Endothelial cell of umbilical vein (primary cell): ENCODE data around the gene FAM168A.

Source experiments
- EZH2 ChIP-seq: IDR thresholded peaks from 2 replicates; pipeline ENCODE4 v1.6.1; 2012; ENCODE audit warnings: borderline replicate concordance, low read depth, mild to moderate bottlenecking, moderate library complexity, low read length, inconsistent platforms; ENCODE audit not compliant: severe bottlenecking
- POLR2A ChIP-seq: IDR thresholded peaks from 2 replicates; pipeline ENCODE4 v1.6.1; 2012; ENCODE audit warnings: low read depth, mild to moderate bottlenecking, control low read depth, low read length
- POLR2AphosphoS5 ChIP-seq: IDR thresholded peaks from 2 replicates; pipeline ENCODE4 v1.6.1; 2012; ENCODE audit warnings: low read depth, mild to moderate bottlenecking, control low read depth, low read length, moderate library complexity; ENCODE audit not compliant: insufficient read depth
- TF ChIP-seq, protein P1 (sequence below), 2 donors: IDR thresholded peaks; 1 replicate in 1 of 2; 2 replicates in 1 of 2; pipeline ENCODE4 v1.5.1; 2011; ENCODE audit warnings: low read length in 2 of 2, mild to moderate bottlenecking in 2 of 2, moderate library complexity in 2 of 2, control low read depth in 1 of 2, inconsistent platforms in 1 of 2, low read depth in 1 of 2; ENCODE audit not compliant: insufficient read depth in 1 of 2; ENCODE audit errors: extremely low read depth in 1 of 2
- TF ChIP-seq, protein P2 (sequence below): IDR thresholded peaks from 2 replicates; pipeline ENCODE4 v1.6.1; 2011; ENCODE audit not compliant: insufficient read depth, insufficient read length

DNA sequence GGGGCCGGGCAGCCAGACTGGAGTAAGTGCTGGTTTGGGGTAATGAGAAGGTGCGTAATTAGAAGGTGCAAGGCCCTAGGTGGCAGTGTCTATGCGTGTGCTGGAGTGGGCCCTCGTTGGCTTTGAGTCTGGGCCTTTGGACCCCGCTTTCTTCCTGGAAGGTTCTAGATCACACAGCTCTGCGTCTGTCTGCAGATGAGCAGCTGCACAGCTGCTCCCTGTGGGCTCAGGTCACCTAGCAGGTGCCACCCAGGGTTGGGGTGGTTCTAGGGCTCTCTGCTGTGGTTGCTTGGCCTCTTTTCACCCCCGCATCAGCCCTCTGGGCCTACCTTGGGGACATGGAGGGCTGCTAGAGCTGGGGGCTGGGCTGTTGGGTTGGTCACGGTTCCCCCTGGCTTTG lies 211.4 kb downstream of the FAM168A start:
- TF ChIP-seq POLR2A (no peak), POLR2AphosphoS5 (no peak), EZH2 (no peak)
- TF ChIP-seq, protein P1, sequence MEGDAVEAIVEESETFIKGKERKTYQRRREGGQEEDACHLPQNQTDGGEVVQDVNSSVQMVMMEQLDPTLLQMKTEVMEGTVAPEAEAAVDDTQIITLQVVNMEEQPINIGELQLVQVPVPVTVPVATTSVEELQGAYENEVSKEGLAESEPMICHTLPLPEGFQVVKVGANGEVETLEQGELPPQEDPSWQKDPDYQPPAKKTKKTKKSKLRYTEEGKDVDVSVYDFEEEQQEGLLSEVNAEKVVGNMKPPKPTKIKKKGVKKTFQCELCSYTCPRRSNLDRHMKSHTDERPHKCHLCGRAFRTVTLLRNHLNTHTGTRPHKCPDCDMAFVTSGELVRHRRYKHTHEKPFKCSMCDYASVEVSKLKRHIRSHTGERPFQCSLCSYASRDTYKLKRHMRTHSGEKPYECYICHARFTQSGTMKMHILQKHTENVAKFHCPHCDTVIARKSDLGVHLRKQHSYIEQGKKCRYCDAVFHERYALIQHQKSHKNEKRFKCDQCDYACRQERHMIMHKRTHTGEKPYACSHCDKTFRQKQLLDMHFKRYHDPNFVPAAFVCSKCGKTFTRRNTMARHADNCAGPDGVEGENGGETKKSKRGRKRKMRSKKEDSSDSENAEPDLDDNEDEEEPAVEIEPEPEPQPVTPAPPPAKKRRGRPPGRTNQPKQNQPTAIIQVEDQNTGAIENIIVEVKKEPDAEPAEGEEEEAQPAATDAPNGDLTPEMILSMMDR (IDR thresholded peaks at IDR 0.05; ENCODE audit: extremely low read depth in 1 of 2, insufficient read depth in 1 of 2, low read depth in 1 of 2, low read length in 2 of 2) = no peak
- TF ChIP-seq, protein P2, sequence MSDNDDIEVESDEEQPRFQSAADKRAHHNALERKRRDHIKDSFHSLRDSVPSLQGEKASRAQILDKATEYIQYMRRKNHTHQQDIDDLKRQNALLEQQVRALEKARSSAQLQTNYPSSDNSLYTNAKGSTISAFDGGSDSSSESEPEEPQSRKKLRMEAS = no peak
